Stimulated activated CD8-positive, alpha-beta memory T cell treated with anti-CD3 and anti-CD28 coated beads, Interleukin-2, amount 100 ng/mL, for 48 hours (primary cell): Measurements from ENCODE around the gene LMO7.
"Not testable (repeated sequence)": the region's sequence is repeated elsewhere in the genome, so short reads cannot be mapped to it uniquely, and the experiment has no call there.

Experiments used
- DNase-seq, 2 donors: peaks; one replicate each; pipeline ENCODE4 v3.0.0-alpha.2; 2020; ENCODE audit warnings: low read depth in 2 of 2

Gene LMO7

DNA sequence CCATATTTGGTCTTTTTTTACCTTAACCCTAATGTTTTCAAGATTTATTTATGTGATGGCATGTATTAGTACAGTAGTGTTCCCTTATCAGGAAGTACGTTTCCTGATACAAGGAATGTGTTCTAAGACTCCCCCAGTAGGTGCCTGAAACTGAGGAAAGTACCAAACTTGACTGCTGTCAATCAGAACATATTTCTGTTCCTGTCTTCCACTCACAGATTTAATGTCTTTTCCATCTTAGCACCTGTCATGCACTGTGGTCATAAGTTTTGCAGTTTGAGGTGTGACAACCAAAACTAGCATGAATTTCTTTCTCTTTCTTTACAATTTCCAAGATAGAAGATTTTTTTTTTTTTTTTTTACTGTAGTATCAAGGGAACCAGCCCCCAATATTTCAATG is 62.9 kb downstream of the LMO7 start:
- no peak for DNase-seq

GRCh38 chr13:75699717-75700116 is 63.6 kb downstream of the LMO7 start:
- not testable (repeated sequence) for DNase-seq

DNA sequence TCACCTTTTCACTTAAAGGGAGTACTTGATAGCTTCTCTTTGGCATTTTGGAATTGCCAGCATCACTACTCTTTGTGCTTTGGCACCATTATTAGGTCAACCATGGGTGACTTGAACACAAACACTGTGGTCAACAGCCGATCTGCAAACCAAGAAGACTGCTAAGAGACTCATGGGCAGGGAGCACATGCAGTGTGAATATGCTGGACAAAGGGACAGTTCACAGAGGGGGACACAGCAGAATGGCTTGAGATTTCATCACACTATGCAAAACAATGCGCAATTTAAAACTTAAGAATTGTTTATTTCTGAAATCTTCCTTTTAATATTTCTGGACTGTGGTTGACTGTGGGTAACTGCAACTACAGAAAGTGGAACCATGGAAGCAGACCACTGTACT is 64.4 kb downstream of the LMO7 start:
- no peak for DNase-seq

- DNase-seq, result no peak
Observed at GRCh38 chr13:75702476-75702875, 66.3 kb downstream of the LMO7 start.

DNA sequence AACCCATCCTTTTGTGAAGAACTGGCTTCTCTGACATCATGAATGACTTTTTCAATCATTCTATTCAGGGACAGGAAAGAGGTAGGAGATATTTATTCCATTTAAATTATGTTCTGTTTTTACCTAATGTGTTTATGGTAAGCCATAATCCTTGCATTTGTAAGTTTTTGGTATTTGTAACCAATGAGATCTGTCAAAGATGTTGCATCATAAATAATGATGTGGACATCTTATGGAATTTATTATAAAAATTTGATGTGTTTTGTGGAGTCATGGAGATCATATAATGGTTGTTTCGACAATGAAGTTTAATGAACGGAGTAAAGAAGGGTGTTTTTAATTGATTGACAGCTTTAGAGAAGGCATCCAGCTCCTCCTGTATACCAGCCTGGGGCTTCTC is 67.6 kb downstream of the LMO7 start:
- no peak for DNase-seq

GRCh38 chr13:75704194-75704926 is 68.2 kb downstream of the LMO7 start:
- DNase-seq, result no peak

- no peak for DNase-seq
Observed at GRCh38 chr13:75704927-75705288, 68.8 kb downstream of the LMO7 start.

GRCh38 chr13:75705395-75705794 is 69.3 kb downstream of the LMO7 start:
- DNase-seq, result no peak

DNA sequence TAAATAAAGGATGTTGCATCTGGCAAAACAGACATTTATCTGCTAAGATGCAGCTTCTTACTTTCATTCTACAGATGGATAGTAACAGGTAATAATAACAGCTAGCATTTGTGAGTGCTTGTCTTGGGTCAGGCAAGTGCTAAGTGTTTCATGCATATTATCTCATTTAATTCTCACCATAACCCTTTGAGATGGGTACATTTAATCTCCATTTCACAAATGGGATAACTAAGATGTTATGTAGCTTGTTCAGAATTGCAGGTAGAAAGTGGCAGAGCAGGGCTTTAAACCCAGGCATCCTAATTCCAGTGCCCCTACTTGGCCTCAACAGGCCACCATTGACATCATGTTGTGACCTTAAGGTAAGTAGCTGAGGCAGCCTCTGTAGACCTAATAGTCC is 69.8 kb downstream of the LMO7 start:
- no peak for DNase-seq

DNA sequence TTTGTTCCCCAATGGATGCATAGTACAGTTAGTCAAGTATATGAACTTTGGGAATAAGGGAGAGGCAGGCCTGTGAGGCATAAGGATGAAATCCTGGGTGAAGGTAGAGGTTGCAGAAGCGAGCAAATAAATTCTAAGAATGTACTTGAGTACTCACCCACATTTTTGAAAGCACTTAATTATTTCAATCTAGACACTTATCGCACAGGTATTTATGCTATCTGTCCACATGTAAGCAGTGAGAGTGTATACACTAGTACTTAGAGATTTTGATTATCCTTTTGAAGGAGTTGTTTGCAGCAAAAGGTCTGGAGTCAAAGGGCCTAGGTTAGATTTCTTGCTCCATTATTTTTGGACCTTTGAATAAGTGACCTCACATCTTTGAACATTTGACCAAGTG is 77.7 kb downstream of the LMO7 start:
- DNase-seq, result no peak

GRCh38 chr13:75715601-75716523 is 79.7 kb downstream of the LMO7 start:
- DNase-seq, result no peak

GRCh38 chr13:75717525-75717924 is 81.4 kb downstream of the LMO7 start:
- DNase-seq, result no peak

- no peak for DNase-seq
Observed at GRCh38 chr13:75721307-75721706, 85.2 kb downstream of the LMO7 start.

DNA sequence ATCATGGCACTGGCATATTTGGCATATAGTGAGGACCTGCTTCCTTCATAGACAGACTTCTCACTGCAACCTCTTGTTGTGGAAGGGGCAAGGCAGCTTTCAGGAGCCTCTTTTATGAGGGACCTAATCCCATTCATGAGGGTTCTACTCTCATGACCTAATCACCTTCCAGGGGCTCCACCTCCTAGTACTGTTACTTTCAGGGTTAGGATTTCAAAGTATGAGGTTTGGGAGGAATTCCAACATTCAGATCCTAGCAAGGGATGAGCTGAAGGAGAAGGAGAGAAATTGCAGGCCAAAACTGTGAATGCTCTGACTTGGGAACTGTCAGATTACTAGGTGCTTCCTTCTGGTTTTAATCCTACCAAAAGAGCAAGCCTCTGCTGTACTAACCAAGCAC is 87.8 kb downstream of the LMO7 start:
- no peak for DNase-seq

DNA sequence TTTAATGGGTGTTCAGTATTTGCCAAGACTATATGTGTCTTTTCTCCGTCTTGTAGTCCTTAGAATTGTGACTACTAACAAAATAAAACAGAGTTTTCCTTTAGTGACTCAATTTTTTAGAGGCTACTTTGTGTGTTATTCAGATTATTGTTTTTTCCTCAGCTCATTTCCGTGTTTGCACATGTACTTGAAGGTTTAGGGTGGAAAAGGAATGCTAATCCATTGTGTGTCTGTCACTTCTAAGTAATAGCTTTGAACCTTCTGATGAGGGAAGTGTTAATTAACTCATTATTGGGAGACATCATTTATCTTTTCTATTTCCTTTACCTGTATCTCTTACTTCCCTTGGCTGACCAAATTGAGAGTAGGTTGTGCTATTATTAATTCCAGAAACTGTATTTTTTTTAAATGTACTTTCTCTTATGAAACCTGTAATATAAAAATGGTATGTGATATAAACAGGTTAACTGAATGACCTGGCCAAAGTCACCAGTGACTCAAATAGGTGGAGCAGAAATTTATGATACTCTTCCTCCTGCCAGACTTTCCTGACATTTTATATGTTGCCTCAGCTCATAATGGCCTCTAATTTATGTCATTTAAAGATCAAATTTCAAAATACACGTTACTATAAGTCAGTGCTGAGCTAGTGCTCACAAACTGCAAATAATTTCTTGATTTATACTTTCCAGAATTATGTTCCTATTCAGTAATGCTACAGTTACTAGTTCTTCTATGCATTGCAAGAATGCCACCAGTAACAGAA is 88.8 kb downstream of the LMO7 start:
- no peak for DNase-seq

GRCh38 chr13:75725736-75726135 is 89.6 kb downstream of the LMO7 start:
- no peak for DNase-seq

GRCh38 chr13:75726306-75726705 is 90.2 kb downstream of the LMO7 start:
- DNase-seq, result no peak

DNA sequence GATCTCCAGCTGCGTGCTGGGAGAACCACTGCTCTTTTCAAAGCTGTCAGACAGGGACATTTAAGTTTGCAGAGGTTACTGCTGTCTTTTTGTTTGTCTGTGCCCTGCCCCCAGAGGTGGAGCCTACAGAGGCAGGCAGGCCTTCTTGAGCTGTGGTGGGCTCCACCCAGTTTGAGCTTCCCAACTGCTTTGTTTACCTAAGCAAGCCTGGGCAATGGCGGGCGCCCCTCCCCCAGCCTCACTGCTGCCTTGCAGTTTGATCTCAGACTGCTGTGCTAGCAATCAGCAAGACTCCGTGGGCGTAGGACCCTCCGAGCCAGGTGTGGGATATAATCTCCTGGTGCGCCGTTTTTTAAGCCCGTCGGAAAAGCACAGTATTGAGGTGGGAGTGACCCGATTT is 97.0 kb downstream of the LMO7 start:
- not testable (repeated sequence) for DNase-seq

DNA sequence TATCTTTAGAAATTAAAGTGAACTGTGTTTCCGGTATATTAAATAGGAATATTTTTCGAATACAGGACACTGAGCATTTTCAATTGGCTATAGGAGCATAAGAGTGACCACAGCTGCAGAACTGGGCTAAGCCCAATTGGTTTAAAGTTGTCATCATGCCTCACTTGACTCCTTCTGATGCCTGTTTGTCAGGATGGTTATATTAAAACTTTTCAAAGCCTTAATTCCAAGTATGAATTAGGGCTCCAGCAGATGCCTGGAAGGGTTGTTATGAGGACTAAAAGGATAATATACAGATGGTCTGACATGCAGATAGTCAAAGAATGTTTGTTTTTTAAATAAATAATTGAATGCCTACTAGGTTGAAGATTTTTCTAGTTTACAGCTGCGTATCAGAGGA is 100.0 kb downstream of the LMO7 start:
- no peak for DNase-seq

DNA sequence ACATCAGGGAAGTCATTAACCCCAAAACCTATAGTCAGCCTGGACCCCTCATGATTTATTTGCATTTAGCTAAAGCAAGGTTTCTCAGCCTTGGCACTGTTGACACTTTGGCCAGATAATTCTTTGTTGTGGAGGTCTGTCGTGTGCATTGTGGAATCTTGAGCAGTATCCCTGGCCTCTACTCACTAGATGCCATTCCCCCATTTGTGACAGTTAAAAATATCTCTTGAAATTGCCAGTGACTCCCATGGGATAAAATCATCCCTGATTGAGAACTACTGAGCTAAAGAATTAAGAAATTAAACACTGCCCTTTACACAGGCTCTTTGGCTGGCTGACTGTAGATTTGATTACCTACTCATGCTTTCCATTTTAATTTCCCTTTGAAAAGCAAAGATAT is 102.7 kb downstream of the LMO7 start:
- no peak for DNase-seq

- no peak for DNase-seq
Observed at GRCh38 chr13:75739244-75739868, 103.2 kb downstream of the LMO7 start.

- DNase-seq, result no peak
Observed at GRCh38 chr13:75740031-75740430, 103.9 kb downstream of the LMO7 start.
